Measurements from ENCODE around the gene TNFRSF14.
"Not testable (repeated sequence)": the region's sequence is repeated elsewhere in the genome, so short reads cannot be mapped to it uniquely, and the experiment has no call there.

TNFRSF14 gene

DNA sequence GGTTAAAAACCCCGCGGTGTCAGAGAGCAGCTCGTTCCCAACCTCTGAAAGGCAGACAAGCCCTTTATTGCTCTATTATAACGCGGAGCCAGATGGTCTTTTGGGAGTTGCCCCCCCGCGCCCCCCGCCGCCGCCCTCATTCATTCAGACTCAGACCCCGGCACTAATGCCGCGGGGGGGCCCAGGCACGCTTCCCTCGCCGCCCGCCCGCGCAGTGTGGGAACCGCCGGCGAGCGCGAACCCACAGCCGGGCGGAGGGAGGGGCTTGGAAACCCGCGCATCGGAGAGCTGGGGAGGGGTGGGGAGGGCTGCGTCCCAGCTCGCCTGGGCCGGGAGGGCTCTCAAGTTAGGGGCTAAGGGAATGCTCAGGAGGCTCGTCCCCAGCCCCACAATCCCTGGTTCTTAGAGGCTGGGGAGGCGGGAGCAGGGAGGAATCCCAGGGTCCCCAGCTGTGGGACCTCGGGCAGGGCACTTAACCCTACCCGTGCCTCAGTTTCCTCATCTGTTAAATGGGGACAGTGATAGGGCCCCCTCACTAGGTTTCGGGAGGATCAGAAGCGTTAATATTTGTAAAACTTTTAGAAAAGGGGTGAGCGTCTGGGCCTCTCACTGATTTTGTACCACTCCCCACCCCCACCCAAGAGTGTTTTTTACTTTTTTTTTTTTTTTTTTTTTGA lies 15.2 kb upstream of the TNFRSF14 start:
- no peak for DNase-seq

GRCh38 chr1:2541619-2542245 lies 14.4 kb upstream of the TNFRSF14 start:
- DNase-seq = no peak

DNA sequence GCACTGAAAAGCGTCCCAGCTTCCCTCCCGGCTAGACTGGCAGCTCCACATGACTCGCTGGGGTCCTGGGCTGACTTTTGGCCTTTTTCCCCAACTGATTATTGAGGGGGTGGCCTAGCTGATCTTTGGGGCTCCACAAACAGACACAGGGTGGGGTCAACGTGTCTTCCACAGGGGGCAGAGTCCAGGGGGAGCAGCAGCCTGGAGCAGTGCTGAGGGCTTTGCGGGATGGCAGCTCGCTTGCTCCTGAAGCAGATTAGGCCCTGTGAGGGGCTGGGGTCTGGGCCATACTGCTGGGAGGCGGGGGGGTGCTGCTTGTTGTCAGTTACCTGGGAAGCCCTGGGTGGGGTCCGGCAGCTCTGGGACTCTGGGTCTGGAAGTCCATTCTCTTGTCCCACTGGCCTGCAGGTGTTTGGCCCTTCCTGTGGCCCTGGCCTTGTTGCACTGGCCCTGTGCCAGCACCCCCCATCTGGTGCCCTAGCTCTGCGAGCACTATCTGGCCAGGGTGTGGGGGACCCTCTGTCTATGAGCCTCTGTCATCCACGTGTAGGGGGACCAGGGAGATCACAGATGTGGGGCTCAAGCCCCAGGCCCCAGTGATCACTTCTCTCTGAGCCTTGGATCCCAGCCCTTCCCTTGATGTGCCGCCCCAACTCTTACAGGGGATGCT lies 13.8 kb upstream of the TNFRSF14 start:
- no peak for DNase-seq

DNA sequence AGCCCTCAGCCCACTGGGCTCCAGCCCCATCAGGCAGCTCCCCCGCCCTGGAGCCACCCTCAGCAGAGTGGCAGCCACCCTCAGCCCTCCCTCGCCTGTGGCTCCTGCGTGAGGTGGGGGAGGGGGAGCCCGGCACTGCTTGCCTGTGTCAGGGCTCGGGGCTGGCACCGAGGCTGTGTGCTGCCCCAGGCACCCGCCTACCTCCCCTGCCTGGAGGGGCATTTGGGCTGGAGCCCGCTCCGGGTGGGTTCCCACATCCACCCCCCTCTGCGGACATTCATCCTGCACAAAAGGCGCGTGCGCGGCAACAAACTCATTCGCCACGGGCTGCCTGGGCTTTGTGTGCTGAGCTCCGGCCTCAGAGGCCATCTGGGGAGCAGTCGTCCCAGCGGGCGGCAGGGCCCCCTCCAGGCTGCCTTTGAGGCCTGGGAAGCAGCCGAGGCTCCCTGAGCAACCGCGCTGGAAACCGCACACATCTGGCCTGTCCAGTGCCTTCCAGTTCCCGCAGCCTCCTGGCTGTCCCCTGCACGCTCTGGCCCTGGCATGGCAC lies 12.6 kb upstream of the TNFRSF14 start:
- no peak for DNase-seq

GRCh38 chr1:2544093-2544874 lies 11.9 kb upstream of the TNFRSF14 start:
- no peak for DNase-seq

DNA sequence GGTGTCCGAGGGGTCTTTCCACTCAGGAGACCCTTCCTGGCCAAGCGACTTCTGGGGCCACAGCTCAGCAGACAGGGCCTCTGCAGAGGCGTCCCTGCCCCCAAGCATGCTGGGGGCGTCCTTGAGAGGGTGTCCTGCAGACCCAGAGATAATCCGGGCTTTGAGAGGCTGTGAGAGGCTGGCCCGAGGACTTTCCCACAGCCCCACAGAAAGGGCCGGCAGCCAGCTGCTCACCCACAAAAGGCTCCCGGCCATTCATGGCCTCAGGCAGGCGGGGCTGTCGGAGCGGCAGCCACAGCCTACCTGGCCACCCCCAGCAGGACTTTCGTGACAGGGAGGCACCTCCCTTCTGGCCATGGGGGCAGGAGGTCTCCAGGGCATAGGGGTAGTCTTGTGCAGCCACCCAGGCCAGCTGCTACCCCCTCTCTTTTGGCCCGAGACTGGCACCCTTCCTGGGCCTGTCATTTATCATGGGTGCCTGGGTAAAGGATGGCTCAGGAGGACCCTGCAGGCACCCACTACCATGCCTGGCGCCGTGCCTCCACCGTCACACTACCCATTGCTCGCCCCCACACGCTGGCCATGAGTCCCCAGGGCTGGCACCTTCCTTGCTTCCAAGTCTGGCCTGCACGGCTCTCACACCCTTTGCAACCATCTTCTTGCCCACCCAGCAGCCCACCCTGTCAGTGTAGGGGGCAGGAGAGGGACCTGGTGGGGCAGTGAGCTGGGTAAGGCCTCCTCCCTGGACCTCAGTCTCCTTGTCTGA lies 11.1 kb upstream of the TNFRSF14 start:
- no peak for DNase-seq

- peak; percentile 85 for DNase-seq
Observed at GRCh38 chr1:2545754-2546514, 10.2 kb upstream of the TNFRSF14 start.

- DNase-seq = peak; percentile 89
Observed at GRCh38 chr1:2546515-2547209, 9.5 kb upstream of the TNFRSF14 start.

GRCh38 chr1:2547210-2548067 lies 8.7 kb upstream of the TNFRSF14 start:
- peak; percentile 74 for DNase-seq

DNA sequence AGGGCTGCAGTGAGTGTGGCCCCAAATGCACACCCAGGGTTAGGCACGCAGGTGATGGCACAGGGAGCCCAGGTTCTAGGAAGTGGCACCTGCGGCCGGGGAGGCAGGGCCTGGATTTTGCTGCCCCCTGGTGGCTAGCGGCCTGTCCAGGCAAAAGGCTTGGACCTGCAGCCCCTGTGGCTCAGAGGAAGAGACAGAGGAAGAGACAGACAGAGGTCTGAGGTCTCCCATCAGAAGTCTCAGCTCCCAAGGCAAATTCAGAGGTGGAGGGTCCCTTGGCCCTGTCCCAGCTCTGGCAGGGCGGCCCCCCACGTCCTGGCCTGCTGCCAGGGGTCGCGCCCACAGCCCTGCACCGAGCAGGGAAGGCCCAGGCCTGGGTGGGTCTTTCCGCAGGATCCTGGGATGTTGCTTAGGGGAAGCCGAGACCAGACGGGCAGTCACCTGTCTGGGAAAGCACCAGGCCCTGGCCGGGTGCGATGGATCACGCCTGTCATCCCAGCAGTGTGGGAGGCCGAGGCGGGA lies 8.0 kb upstream of the TNFRSF14 start:
- DNase-seq = peak; percentile 87

DNA sequence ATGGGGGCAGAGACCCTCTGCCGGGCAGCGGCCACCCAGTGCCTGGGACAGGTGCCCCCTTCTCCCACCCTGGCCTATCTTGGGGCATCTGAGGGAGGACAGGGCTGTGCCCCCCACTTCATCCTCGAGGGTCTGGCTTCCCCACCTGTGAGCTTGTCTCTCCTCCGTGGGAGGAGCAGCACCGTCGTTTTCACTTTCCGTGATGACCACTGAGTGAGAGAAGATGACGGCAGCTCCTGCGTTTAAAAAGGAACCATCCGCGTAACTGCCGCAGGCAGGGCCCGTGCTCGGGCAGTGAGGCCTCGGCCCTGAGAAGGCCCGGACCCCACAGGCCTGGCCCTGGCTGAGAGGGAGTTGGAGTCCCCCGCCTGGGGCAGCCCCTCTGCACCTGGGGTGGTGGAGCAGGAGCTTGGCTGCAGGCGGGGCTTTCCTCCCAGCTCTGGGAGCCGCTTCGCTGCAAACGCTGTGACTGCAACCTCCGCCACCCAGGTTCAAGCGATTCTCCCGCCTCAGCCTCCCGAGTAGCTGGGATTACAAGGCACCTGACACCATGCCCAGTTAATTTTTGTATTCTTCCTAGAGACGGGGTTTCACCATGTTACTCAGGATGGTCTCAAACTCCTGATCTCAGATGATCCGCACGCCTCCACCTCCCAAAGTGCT lies 6.7 kb upstream of the TNFRSF14 start:
- DNase-seq = not testable (repeated sequence)

GRCh38 chr1:2550309-2550861 lies 5.8 kb upstream of the TNFRSF14 start:
- DNase-seq = not testable (repeated sequence)

GRCh38 chr1:2551544-2551943 lies 4.6 kb upstream of the TNFRSF14 start:
- DNase-seq = not testable (repeated sequence)

- no peak for DNase-seq
Observed at GRCh38 chr1:2552189-2552588, 4.0 kb upstream of the TNFRSF14 start.

- not testable (repeated sequence) for DNase-seq
Observed at GRCh38 chr1:2553076-2553475, 3.1 kb upstream of the TNFRSF14 start.

DNA sequence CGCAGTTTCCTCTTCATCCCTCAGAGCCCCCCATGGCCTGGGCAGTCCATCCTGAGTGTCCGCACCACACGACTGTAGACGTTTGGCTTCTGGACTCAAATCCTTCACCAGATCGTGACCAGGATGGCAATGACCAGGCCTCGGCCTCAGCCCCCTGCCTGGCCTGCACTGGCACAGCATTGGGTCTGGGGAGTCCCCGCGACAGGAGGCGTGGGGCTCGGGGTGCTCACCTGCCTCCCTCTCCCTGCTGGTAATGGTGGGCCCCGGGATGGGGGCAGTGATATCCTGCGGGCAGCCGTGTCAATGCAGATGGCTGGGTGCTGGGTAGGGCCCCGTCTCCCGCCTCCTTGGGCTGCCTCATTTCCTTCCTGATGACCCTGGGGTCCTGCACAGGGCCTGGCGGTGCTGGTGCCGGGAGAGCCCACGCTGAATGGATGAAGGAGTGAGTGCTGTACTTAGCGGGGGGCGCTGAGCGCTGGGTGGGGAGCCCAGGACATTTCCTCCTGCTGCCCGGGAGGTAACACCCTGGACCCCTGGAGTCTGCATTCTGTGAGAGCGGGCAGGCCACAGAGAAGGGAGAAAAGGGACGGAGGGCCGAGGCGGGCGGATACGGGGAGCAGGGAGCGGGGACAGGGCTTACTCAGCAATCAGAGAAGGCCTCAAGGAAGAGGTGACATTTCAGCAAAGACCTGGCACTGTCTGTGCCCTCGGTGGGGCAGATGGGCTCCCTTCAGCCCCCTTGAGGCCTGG lies 2.1 kb upstream of the TNFRSF14 start:
- no peak for DNase-seq

GRCh38 chr1:2554621-2555387 lies 1.4 kb upstream of the TNFRSF14 start:
- peak; percentile 46 for DNase-seq
